HG03521 (cell line): ENCODE data around the gene MTA3.
"Not testable (repeated sequence)": the region's sequence is repeated elsewhere in the genome, so short reads cannot be mapped to it uniquely, and the experiment has no call there.

ENCODE experiments used
- ATAC-seq: cut with Tn5 transposase; IDR thresholded peaks from one replicate; pipeline ENCODE4 v1.9.1; 2021; ENCODE audit warnings: mild to moderate bottlenecking, moderate library complexity; ENCODE audit not compliant: unreplicated experiment

MTA3 gene

GRCh38 chr2:42606166-42606565, 37.7 kb downstream of the MTA3 start:
- not testable (repeated sequence) for ATAC-seq

- ATAC-seq: no peak
Measured at GRCh38 chr2:42607101-42607637, 38.7 kb downstream of the MTA3 start.

GRCh38 chr2:42613281-42614064, 45.0 kb downstream of the MTA3 start:
- ATAC-seq: no peak

- ATAC-seq: no peak
Measured at GRCh38 chr2:42614838-42615237, 46.4 kb downstream of the MTA3 start.

GRCh38 chr2:42618116-42618515, 49.7 kb downstream of the MTA3 start:
- ATAC-seq: no peak

GRCh38 chr2:42618972-42619371, 50.5 kb downstream of the MTA3 start:
- no peak for ATAC-seq

- ATAC-seq: not testable (repeated sequence)
Measured at GRCh38 chr2:42621626-42622025, 53.2 kb downstream of the MTA3 start.

- ATAC-seq: no peak
Measured at GRCh38 chr2:42622943-42623676, 54.7 kb downstream of the MTA3 start.

GRCh38 chr2:42624047-42624446, 55.6 kb downstream of the MTA3 start:
- no peak for ATAC-seq

GRCh38 chr2:42628024-42628423, 59.6 kb downstream of the MTA3 start:
- ATAC-seq: not testable (repeated sequence)

- ATAC-seq: no peak
Measured at GRCh38 chr2:42636934-42637333, 68.5 kb downstream of the MTA3 start.

- no peak for ATAC-seq
Measured at GRCh38 chr2:42638080-42638784, 69.8 kb downstream of the MTA3 start.

GRCh38 chr2:42639340-42640077, 71.1 kb downstream of the MTA3 start:
- ATAC-seq: no peak

- no peak for ATAC-seq
Measured at GRCh38 chr2:42640261-42640660, 71.8 kb downstream of the MTA3 start.

GRCh38 chr2:42642371-42642770, 73.9 kb downstream of the MTA3 start:
- ATAC-seq: not testable (repeated sequence)

- no peak for ATAC-seq
Measured at GRCh38 chr2:42645551-42645950, 77.1 kb downstream of the MTA3 start.

GRCh38 chr2:42648796-42649195, 80.4 kb downstream of the MTA3 start:
- no peak for ATAC-seq

- ATAC-seq: no peak
Measured at GRCh38 chr2:42651057-42651456, 82.6 kb downstream of the MTA3 start.

- ATAC-seq: no peak
Measured at GRCh38 chr2:42652086-42652485, 83.7 kb downstream of the MTA3 start.

GRCh38 chr2:42653039-42653438, 84.6 kb downstream of the MTA3 start:
- no peak for ATAC-seq
